GM03348 (cell line): ENCODE data around the gene EIF1AD.

Experiments used
- DNase-seq: peaks from one replicate; pipeline ENCODE4 v3.0.0; 2012; ENCODE audit warnings: low spot score

The EIF1AD gene

DNA sequence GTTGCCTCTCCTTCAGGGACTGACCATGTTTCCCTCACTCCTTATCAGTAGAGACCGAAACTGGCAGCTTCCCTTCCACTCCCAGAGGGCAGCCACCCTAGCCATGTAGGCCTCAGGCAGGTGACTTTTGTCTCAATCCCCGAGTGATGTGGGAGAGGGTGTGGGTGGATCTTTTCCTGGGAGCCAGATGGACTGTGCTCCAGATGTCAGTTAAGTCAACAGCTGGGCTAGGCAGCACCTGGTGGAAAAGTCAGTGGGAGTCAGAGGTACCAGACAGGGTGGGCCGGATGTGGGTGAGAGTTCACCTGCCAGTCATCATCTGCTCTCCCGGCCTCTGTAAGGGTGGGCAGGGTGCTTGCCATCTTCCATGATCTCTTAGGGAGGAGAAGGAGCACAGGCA is 2.2 kb upstream of the EIF1AD start:
- no peak for DNase-seq

GRCh38 chr11:66003291-66003690 is 1.3 kb upstream of the EIF1AD start:
- no peak for DNase-seq

- peak; percentile 90 for DNase-seq
Measured at GRCh38 chr11:66002648-66003225, 780 bp upstream of the EIF1AD start.

DNA sequence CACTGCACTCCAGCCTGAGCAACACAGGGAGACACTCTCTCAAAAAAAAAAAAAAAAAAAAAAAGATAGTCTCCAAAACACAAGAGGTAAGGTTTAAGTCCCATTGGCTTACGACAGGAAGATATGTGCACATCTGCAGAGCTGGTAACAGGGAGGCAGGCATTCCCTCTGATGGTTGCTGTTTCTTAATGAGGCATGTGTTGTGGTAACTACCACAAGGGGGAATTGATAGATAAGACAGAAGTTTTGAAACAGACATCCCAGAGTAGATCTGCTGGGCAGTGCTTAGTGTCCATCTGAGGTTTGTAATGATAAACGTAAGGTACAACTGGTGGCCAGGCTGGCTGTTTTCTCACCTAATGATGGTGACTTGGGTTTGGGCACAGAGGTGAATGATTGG is 4.7 kb downstream of the EIF1AD start:
- DNase-seq, result no peak

DNA sequence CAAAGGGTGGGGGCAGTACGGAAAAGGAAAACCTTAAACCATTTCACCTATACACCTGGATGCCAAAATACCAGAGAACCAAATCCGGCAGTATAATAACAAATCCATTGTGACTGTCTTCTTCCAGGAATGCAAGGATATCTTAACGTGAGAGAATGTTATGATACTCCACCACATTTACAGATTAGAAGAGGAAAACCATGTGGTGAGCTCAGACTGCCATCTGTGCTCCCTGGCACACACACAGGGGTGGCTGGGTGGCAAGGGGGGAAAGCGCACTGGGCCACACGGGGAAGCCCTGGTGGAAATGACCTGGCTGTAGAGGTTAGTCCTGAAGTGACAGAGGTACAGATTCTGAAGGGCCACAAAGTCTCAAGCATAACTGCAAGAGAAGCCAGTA is 9.9 kb downstream of the EIF1AD start:
- no peak for DNase-seq

- DNase-seq, result peak; percentile 91
Measured at GRCh38 chr11:65988791-65989592, 13.0 kb downstream of the EIF1AD start.

DNA sequence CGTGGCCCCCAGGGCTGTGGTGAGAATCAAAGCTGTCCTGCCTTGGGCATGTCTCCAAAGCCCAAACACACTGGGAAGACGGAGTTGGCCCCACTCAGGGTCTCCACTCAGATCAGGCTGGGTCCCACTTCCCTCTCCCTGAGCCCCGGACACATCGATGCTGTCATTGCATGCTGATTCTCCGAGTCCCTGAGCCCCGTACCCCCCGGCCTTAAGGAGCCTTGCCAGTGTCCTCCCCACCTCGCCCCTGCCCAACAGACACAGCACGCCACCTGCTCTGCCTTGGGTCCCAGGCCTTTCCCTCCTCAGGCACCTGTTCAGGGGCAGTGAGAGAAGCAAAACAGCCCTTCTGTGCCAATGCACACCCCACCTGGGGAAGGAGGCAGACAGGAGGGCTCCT is 14.6 kb downstream of the EIF1AD start:
- DNase-seq, result no peak

GRCh38 chr11:65983589-65983987 is 18.4 kb downstream of the EIF1AD start:
- no peak for DNase-seq

DNA sequence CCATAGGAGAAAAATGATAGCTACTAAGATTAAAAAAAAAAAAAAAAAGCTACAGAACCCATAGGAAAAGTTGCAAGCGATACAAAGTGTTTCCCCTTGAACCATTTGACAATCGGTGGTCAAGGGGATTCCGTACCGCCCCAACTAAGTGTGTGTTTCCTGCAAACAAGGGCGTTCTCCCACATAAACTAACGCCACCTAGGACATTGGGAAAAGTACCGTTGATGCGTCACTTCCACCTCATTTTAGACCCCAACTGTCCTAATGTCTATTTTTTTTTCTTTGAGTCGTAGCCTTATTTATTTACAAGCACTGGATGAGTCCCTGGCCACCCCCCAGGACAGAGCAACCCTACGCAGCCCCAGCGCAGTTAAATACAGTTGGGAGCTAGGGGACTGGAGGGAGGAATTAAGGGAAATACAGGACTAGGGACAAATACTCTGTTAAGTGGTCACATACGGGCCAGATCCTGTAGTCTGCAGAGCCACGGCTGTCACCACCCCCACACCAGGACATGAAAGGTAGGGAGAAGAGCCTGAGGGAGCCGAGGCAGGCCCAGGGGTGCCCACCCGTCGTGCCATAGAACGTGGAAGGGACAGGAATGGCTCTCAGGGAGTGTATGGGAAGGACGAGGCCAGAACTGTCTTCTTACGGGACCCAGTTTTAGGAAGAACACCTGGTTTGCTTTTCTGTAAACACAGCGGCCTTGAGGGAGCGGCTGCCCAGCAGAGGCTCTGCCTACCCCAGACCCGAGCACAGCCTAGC is 19.0 kb downstream of the EIF1AD start:
- no peak for DNase-seq

DNA sequence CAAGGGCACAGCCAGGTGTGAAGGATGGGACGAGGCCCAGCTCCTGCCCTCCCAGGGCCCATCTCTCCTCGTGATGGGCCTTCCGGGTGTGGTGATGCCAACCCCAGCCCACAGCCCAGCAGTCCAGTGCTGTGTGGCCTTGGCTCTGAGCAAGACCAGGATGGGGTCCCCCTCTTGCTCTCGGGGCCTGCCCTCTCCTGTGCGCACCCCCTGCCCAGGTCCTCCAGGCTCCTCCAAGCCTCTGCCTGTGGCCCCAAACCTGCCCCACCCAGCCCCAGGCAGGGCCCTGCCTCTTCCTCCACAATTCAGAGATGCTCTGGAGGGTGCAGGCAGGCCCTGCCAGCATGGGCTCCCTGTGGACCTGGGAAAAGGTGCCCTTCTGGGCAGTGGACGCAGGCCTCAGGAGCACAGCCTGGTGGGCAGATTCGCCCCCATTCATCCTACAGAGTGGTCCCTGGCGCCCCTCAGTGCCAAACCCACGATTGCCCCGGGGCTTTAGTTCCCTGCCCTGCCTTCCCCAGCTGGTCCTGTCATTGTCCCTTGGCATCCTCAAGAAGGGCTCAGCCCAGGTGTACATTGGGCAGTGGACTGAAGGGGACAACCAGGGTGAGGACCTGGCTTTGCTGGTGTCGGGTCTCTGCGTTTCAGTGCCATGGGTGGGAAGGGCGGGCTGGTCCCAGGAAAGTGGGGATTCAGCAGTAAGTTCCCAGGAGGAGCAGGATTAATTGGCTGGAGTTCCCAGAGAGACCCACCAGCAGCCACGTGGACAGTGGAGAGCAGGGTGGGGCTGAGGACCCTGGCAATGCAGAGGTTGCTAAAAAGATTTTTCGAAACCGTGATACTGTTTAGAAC is 19.8 kb downstream of the EIF1AD start:
- DNase-seq, result no peak

DNA sequence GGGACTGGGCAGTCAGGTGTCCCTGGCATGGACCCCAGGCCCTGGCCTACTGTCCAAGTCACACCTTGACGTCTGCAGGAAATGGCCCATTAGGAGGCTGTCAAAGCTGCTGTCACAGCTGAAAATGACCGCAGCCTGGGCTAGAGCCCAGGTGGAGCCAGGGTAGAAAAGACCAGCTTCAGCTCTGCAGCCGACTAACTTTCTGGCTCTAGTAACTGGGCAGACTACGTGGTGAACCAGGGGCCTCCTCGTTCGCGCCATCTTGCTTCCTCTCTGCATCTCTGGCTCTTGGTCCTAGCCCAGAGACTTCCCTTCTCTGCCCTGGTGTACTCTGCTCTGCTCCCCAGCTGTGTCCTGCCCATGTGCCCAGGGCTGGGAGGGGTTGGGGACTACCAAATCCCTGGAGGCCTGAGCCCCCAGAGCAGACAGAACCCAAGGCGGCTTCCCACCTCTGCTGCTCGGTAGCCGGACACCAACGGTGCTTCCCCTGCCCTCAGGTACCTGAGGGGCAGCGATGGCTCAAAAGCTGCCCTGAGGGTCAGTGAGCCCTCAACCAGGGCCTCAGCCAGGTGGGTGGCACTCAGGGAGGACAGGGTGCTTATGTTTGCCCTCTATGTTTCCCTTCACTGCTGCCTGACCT is 20.7 kb downstream of the EIF1AD start:
- DNase-seq, result no peak

DNA sequence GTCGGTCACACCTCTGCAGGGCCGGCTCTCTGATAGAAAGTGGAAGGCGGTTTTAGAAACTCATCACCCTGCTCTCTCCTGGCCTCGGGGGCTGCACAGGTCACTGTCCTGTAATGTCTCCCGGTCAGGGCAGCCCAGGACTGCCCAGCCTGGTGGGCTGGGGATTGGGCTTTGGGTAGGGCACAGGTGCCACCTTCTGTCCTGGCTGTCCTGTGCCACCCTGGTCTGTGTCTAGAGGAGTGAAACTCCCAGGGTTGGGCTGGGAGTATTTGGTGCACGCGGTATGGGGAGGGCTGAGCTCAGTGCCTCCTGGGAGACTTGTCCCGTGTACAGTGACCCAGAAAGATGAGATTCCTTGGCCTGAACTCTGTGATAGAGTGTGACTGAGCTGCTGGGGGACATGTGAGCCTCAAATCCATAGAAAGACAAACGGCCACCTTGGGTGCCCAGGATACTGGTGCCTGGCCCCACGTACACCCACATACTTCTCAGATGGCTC is 22.6 kb downstream of the EIF1AD start:
- no peak for DNase-seq

DNA sequence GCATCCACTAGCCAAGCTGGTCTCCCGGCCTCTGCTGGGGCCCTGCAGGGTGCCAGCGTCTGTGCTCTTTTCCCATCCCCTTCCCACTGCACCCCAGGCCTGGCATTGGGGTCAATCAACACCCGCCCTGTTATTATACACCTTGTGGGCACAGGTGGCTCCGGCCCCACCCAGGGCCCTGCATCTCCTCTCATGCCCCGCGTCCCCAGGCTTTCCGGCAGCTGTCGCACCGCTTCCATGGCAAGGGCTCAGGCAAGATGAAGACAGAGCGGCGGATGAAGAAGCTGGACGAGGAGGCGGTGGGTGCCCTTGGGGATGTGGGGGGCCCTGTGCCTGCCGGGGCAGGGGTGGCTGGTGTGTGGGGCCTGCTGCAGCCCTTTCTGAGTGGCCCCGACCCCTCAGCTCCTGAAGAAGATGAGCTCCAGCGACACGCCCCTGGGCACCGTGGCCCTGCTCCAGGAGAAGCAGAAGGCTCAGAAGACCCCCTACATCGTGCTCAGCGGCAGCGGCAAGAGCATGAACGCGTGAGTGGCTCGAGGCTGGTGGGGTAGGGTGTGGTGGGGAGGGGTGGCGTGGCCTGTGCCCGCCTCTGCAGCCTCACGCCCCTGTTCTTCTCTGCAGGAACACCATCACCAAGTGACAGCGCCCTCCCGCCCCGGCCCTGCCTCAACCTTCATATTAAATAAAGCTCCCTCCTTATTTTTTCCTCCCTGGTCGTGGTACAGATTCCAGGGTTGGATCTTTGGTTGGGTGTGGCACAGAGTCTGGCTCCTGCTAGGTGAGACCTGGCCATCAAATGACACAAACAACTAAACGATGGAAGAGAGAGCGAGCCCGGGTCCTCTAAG is 23.3 kb downstream of the EIF1AD start:
- no peak for DNase-seq

DNA sequence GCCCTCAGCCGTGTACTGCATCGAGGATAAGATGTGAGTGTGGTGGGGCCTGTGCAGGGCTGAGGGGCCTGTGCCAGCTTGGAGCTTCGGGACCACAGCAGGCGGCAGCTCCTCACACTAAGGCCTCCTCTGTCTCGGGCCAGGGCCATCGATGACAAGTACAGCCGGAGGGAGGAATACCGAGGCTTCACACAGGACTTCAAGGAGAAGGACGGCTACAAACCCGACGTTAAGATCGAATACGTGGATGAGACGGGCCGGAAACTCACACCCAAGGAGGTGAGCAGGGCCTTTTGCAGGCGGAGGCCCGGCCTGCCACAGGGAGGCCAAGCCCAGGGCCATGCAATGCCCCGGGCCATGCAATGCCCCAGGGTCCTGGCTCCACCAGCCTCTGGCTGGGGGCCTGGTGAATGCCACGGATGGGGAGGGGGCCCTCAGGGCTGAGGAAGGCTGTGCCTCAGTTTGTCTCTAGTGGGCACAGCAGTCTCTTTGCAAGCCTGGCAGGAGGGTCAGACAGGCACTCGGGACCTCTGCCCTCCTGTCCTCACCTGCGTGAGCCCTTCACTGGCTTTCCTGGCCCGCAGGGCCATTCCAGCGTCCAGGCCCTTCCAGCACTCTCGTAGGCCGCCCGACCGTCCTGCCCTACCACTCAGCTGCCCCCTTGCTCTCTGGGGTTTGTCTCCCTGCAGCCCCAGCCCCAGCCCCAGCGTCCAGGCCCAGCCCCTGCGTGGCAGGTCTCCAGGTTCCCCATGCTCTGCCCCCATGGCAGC is 24.2 kb downstream of the EIF1AD start:
- DNase-seq, result no peak

DNA sequence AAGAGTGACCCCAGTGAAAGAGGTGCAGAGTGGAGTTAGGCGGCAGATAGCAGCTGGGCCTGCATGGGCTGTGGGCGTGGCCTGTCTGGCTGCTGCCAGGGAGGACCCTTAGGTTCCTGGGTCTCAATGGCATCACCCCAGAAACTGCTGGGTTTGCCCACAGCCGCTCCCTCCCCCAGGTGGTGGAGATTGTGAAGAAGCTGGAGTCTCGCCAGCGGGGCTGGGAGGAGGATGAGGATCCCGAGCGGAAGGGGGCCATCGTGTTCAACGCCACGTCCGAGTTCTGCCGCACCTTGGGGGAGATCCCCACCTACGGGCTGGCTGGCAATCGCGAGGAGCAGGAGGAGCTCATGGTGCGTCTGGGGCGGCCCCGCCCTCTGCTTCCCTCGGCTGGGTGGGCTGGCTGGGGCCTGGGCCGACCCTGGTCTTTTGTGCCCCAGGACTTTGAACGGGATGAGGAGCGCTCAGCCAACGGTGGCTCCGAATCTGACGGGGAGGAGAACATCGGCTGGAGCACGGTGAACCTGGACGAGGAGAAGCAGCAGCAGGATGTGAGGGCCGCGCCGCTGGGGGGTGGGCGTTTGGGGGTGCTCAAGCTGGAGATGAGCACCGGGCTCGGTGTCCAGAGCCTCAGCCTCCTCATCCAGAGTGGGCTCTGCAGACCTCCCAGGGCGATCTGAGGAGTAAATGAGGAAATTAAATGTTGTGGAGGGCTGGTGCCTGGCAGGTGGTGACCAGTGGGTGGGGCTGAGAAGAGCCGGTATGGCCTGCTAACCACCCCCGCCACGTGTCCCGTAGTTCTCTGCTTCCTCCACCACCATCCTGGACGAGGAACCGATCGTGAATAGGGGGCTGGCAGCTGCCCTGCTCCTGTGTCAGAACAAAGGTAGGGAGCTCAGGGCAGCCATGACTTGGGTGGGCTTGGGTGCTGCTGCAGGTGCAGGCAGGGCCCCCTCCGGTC is 25.5 kb downstream of the EIF1AD start:
- DNase-seq, result no peak

DNA sequence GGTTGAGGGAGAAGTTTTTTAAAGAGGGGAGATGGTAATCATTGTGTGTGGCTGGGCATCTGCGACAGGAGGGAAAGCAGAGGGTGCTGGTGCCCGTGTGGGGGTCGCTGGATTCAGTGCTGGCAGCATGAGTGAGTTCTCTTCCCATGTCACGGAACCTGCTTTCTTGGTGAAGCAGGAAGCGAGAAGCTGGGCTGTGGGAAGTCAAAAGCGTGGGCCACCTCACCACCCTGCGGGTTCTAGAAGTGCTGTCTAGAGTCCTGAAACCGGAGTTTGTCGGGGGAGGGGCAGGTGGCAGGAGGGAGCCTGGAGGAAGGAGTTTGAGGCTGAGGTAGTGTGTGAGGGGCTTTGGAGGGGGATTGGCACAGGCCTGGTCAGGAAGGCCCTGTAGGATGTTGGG is 26.2 kb downstream of the EIF1AD start:
- no peak for DNase-seq

GRCh38 chr11:65973439-65974110 is 28.4 kb downstream of the EIF1AD start:
- DNase-seq, result no peak

- DNase-seq, result no peak
Measured at GRCh38 chr11:65972116-65972515, 29.8 kb downstream of the EIF1AD start.
